SJSA1 (cell line): Measurements from ENCODE around the gene VOPP1. TPM values are rescaled to one million over a fixed set of nuclear protein-coding genes. Genes with fewer than 3 reads are reported as not detected.

ENCODE experiments used
- DNase-seq, 2 experiments: peaks; one replicate each; pipeline ENCODE4 v3.0.0-alpha.2; 2015 to 2020; ENCODE audit warnings: low spot score in 2 of 2, low read depth in 1 of 2
- H3K27ac ChIP-seq: fragments of 250-450 bp; sonication (Bioruptor Pico); 2 replicates; pipeline ENCODE4 v1.5.1; 2020; ENCODE audit warnings: mild to moderate bottlenecking, moderate library complexity
- H3K27me3 ChIP-seq: fragments of 250-450 bp; sonication (Bioruptor Pico); replicated peaks from 2 replicates; pipeline ENCODE4 v1.5.1; 2020; ENCODE audit warnings: mild to moderate bottlenecking, moderate library complexity
- H3K36me3 ChIP-seq: fragments of 250-450 bp; sonication (Bioruptor Pico); 2 replicates; pipeline ENCODE4 v1.5.1; 2020; ENCODE audit warnings: mild to moderate bottlenecking
- H3K4me1 ChIP-seq: fragments of 250-450 bp; sonication (Bioruptor Pico); replicated peaks from 2 replicates; pipeline ENCODE4 v1.6.1; 2021; ENCODE audit warnings: mild to moderate bottlenecking
- H3K4me3 ChIP-seq: fragments of 250-450 bp; sonication (Bioruptor Pico); 2 replicates; pipeline ENCODE4 v1.5.1; 2020; ENCODE audit warnings: mild to moderate bottlenecking
- H3K9me3 ChIP-seq: fragments of 250-450 bp; sonication (Bioruptor Pico); replicated peaks from 2 replicates; pipeline ENCODE4 v1.5.1; 2020; ENCODE audit warnings: mild to moderate bottlenecking
- total RNA-seq: library from RNA; depleted of rRNA; stranded (reverse); fragments of >200 nt; shearing (Covaris generic); gene quantifications from 2 replicates; pipeline ENCODE4 v1.2.3, GENCODE V29; 2014

The VOPP1 gene
- total RNA-seq, 1 experiment from 2014 or later, result 107 TPM

GRCh38 chr7:55556492-55556891, 15.8 kb downstream of the VOPP1 start:
- H3K36me3 ChIP-seq, result peaks cover 28% of the 10 kb centered on the region
- H3K27me3 ChIP-seq, result no peaks in the 10 kb centered on the region
- H3K9me3 ChIP-seq, result no peaks in the 10 kb centered on the region
- no peak overlapping the region for H3K27ac ChIP-seq
- H3K4me1 ChIP-seq, result peaks cover 44% of the 10 kb centered on the region
- H3K4me3 ChIP-seq, result no peak overlapping the region
- DNase-seq, result no peak

GRCh38 chr7:55556031-55556430, 16.3 kb downstream of the VOPP1 start:
- H3K36me3 ChIP-seq, result peaks cover 25% of the 10 kb centered on the region
- no peak overlapping the region for H3K4me3 ChIP-seq
- no peak for DNase-seq
- H3K4me1 ChIP-seq, result peaks cover 44% of the 10 kb centered on the region
- no peaks in the 10 kb centered on the region for H3K9me3 ChIP-seq
- H3K27ac ChIP-seq, result no peak overlapping the region
- no peaks in the 10 kb centered on the region for H3K27me3 ChIP-seq

GRCh38 chr7:55555160-55555559, 17.1 kb downstream of the VOPP1 start:
- H3K4me3 ChIP-seq, result no peak overlapping the region
- H3K27ac ChIP-seq, result no peak overlapping the region
- H3K27me3 ChIP-seq, result no peaks in the 10 kb centered on the region
- no peak for DNase-seq
- no peaks in the 10 kb centered on the region for H3K9me3 ChIP-seq
- H3K36me3 ChIP-seq, result peaks cover 25% of the 10 kb centered on the region
- peaks cover 44% of the 10 kb centered on the region for H3K4me1 ChIP-seq

GRCh38 chr7:55554038-55554437, 18.3 kb downstream of the VOPP1 start:
- no peak overlapping the region for H3K27ac ChIP-seq
- H3K9me3 ChIP-seq, result no peaks in the 10 kb centered on the region

GRCh38 chr7:55553024-55553345, 19.3 kb downstream of the VOPP1 start:
- no peak overlapping the region for H3K4me3 ChIP-seq

More at GRCh38 chr7:55554038-55554437, 18.3 kb downstream of the VOPP1 start:
- Histone ChIP-seq H3K27me3 (no peaks in the 10 kb centered on the region), H3K36me3 (peaks cover 25% of the 10 kb centered on the region), H3K4me3 (no peak overlapping the region), H3K4me1 (peaks cover 44% of the 10 kb centered on the region)
- no peak for DNase-seq

GRCh38 chr7:55552320-55553023, 19.8 kb downstream of the VOPP1 start:
- no peak overlapping the region for H3K4me3 ChIP-seq

More at GRCh38 chr7:55553024-55553345, 19.3 kb downstream of the VOPP1 start:
- Histone ChIP-seq H3K9me3 (no peaks in the 10 kb centered on the region), H3K4me1 (peaks cover 44% of the 10 kb centered on the region), H3K36me3 (peaks cover 25% of the 10 kb centered on the region), H3K27me3 (no peaks in the 10 kb centered on the region), H3K27ac (peak overlapping the region; percentile 43)
- no peak for DNase-seq

GRCh38 chr7:55550841-55551537, 21.3 kb downstream of the VOPP1 start:
- Histone ChIP-seq H3K9me3 (no peaks in the 10 kb centered on the region), H3K4me1 (peaks cover 41% of the 10 kb centered on the region), H3K27me3 (no peaks in the 10 kb centered on the region), H3K4me3 (no peak overlapping the region), H3K27ac (no peak overlapping the region), H3K36me3 (peaks cover 24% of the 10 kb centered on the region)
- DNase-seq, result no peak

More at GRCh38 chr7:55552320-55553023, 19.8 kb downstream of the VOPP1 start:
- H3K27ac ChIP-seq, result peak overlapping the region; percentile 43
- no peaks in the 10 kb centered on the region for H3K27me3 ChIP-seq
- DNase-seq, result peak in 1 of 2 experiments; percentile 67
- peaks cover 41% of the 10 kb centered on the region for H3K4me1 ChIP-seq
- peaks cover 25% of the 10 kb centered on the region for H3K36me3 ChIP-seq
- H3K9me3 ChIP-seq, result no peaks in the 10 kb centered on the region

- Histone ChIP-seq H3K9me3 (no peaks in the 10 kb centered on the region), H3K36me3 (peaks cover 15% of the 10 kb centered on the region), H3K4me1 (peaks cover 41% of the 10 kb centered on the region), H3K4me3 (no peak overlapping the region), H3K27ac (no peak overlapping the region), H3K27me3 (no peaks in the 10 kb centered on the region)
- no peak for DNase-seq
These were observed 22.2 kb downstream of the VOPP1 start for GRCh38 chr7:55550010-55550663.

- peaks cover 41% of the 10 kb centered on the region for H3K4me1 ChIP-seq
- peaks cover 13% of the 10 kb centered on the region for H3K36me3 ChIP-seq
- H3K27ac ChIP-seq, result no peak overlapping the region
- no peaks in the 10 kb centered on the region for H3K27me3 ChIP-seq
- no peak for DNase-seq
- no peaks in the 10 kb centered on the region for H3K9me3 ChIP-seq
- H3K4me3 ChIP-seq, result no peak overlapping the region
These were observed 22.8 kb downstream of the VOPP1 start for GRCh38 chr7:55549457-55549856.

- peaks cover 41% of the 10 kb centered on the region for H3K4me1 ChIP-seq
- H3K4me3 ChIP-seq, result no peak overlapping the region
- no peaks in the 10 kb centered on the region for H3K27me3 ChIP-seq
- DNase-seq, result no peak
- no peaks in the 10 kb centered on the region for H3K9me3 ChIP-seq
- no peak overlapping the region for H3K27ac ChIP-seq
- peaks cover 16% of the 10 kb centered on the region for H3K36me3 ChIP-seq
These were observed 24.0 kb downstream of the VOPP1 start for GRCh38 chr7:55548295-55548731.

- Histone ChIP-seq H3K4me3 (no peak overlapping the region), H3K27me3 (no peaks in the 10 kb centered on the region), H3K27ac (peak overlapping the region; percentile 62), H3K9me3 (no peaks in the 10 kb centered on the region), H3K36me3 (peaks cover 16% of the 10 kb centered on the region), H3K4me1 (peaks cover 29% of the 10 kb centered on the region)
- peak; percentile 69 to 85 for DNase-seq
These were observed 25.5 kb downstream of the VOPP1 start for GRCh38 chr7:55546814-55547213.

- Histone ChIP-seq H3K4me3 (no peak overlapping the region), H3K27ac (0 out of 2 replicates have a peak overlapping the region, but pooled peaks have one; percentile 8), H3K27me3 (no peaks in the 10 kb centered on the region), H3K4me1 (peaks cover 29% of the 10 kb centered on the region), H3K9me3 (no peaks in the 10 kb centered on the region), H3K36me3 (peaks cover 20% of the 10 kb centered on the region)
- DNase-seq, result peak; percentile 72 to 81
These were observed 26.8 kb downstream of the VOPP1 start for GRCh38 chr7:55545496-55545895.

- no peak for DNase-seq
- Histone ChIP-seq H3K4me1 (peaks cover 32% of the 10 kb centered on the region), H3K4me3 (no peak overlapping the region), H3K36me3 (peaks cover 27% of the 10 kb centered on the region), H3K9me3 (no peaks in the 10 kb centered on the region), H3K27me3 (no peaks in the 10 kb centered on the region), H3K27ac (no peak overlapping the region)
These were observed 32.0 kb downstream of the VOPP1 start for GRCh38 chr7:55540226-55540858.
